ENCODE measurements around the gene RGS3. TPM values are rescaled to one million over a fixed set of nuclear protein-coding genes. Genes with fewer than 3 reads are reported as not detected.

The RGS3 gene
- polyA plus RNA-seq, 3 donors: 41.4 to 49.8 (median 45.1) TPM

GRCh38 chr9:113558632-113559502 is 95.3 kb downstream of the RGS3 start:
- DNase-seq (ENCODE audit: extremely low read depth in 1 of 11, low read depth in 9 of 11, low spot score in 4 of 11): no peak

DNA sequence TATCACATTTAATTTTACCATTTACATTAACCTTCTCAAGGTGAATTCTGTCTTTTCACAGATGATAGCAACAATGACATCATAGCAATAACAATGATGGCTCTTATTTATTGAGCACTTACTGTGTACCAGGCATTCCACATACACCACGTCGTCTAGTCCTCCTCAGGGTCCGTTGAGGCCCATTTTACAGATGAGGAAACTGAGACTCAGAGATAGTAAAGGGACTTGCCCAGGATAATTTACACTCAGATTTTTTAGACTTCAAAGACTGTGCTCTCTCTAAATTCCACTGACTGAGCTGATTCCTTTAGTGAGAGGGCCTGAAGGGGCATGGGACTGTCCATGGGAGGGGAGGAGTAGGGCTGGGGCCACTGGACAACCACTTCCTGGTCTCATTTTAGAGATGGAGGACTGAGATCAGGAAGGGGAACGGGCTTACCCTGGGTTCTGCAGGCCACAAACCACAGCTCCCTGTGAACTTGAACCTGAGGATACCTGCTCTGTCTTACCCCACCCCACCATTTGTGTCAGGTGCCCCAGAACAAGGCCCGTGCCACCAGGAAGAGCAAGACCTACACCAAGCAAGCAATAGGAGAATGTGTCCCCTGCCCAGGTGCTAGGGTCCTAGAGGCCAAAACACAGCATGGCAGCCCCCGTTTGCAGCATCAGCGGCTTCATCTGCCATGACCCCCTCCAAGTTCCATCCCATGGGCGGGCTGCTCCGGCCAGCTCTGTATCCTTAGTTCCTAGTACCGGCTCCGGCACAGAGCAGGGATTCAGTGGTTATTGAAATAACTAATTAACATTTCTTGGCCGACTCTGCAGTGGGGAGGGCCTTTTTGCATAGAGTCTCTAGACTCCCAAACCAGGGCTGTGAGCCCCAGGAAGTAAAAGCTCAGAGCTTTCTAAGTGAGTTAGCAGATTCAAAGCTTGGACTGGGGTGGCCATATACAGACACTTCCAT is 96.6 kb downstream of the RGS3 start:
- DNase-seq (ENCODE audit: extremely low read depth in 1 of 11, low read depth in 9 of 11, low spot score in 4 of 11): no peak

DNA sequence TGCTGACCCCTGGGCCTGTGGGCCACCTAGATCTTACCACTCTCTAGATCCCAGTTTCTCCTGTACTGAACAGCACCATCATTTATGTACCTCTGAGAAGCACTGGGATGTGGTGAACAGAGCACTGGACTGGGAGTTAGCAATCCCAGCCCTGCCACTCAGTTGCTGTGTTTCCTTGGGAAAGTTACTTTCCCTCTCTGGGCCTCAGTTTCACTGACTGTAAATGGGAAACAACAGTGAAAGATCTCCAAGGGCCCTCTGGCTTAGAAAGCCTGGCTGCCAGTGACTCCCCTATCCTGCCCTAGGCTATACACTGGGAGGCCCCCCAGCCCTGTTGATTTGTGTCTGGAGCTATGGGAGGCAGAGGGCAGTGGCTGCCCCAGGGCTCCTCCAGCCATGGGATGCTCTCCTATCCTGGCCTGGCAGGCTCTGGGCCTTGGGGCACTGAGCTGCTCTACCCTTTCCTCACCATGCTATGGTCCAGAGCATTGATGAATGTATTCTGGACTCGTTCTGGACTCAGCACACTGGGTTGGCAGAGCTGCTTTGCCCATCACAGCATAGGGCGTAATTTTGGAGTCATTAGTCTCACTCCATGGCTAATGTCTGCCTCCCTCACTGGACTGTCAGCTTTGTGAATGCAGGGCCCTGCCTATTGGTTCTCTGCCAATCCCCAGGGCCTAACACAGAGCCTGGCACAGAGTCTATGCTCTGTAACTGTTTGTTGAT is 99.3 kb downstream of the RGS3 start:
- no peak for DNase-seq (ENCODE audit: extremely low read depth in 1 of 11, low read depth in 9 of 11, low spot score in 4 of 11)

DNA sequence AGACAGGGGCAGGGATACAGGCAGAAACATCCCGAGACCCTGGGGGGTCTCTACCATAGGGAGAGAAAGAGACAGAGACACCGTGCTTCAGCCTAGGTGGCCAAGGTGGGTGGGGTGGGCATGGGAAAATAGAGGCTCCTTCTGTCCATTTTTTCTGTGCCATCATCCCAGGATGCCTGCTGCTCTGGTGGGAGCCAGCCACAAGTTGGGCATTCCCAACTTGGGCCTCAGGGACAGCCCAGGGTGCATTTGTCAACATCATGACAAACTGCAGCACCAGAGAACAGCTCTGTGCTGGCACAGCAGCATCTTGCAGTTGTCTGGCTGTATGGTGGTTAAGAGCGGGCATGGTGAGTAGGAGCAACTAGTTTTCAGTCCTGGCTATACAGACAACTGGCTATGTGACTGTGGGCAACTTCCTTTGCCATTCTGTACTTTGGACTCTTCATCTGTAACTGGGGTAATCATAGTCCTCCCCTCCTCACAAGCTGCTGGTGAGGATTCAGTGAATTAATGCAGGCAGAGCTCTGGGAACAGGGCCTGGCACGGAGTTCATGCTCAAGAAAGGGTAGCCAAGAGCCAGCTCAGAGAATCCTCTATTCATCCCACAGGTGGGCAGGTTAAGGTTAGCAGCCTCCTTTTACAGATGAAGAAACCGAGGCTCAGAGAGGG is 100.4 kb downstream of the RGS3 start:
- no peak for DNase-seq (ENCODE audit: extremely low read depth in 1 of 11, low read depth in 9 of 11, low spot score in 4 of 11)

DNA sequence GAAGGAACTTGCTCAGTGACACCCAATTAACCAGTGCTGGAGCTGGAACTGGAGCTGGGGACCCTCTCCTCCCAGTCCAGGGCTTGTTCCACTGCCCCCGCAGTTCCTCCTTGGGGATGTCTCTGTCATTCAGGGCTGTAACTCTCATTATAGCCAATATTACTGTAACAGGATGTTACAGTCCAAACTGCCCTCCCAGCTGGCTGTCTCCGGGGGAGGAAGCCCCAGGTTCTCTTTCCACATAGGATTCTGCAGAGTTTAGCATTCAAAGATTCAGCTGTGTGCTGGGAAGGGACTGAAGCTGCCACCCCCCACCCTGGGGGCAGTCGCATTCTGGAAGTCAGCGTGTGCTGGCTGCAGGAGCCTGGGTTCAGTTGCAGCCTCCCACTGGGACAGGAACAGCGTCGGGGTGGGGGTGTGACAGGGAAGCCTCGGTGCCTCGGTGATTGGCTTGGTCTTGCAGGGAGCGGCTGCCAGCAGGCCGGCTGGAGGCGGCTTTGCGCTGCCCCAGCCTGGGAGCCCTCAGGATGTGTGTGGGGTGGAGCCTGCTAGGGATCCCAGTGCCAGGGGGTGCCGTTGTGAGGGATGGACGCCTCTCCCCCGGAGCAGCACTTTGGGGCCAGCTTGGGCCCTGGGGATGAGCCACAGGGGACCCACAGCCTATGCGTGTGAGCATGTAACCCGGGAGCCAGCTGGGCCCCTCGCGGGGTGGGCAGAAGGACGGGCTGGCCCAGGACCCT is 101.1 kb downstream of the RGS3 start:
- no peak for DNase-seq (ENCODE audit: extremely low read depth in 1 of 11, low read depth in 9 of 11, low spot score in 4 of 11)

DNA sequence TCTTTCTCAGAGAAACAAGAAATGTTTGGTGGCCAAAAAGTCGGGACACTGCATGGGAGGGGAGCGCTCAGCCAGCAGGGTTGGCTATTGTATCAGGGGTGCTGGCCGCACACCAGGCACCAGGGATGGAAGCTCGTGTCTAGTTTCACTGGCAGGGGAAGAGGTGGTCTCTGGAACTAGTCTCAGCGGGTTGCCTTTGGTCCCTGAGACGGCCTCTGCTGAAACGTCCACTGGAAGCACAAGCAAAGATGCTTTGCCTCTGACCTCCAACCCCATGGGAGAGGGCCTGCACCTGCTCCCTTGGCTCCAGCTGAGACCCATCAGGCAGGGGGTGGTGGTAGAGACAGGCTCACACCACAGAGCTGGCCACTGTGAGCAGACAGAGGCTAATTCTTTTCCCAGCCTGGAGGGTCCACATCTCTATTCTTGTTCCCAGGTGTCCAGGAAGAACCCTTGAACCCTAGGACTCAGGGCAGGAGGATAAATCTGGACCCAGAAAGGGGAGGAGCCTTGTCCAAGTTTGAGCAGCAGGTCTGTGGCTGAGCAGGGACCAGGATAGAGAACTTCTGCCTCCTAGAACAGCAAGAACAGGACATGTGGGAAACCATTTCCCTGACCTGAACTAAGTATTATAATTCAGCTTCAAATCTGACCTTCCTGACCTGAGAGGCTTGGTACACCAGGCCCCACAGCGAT is 102.6 kb downstream of the RGS3 start:
- DNase-seq (ENCODE audit: extremely low read depth in 1 of 11, low read depth in 9 of 11, low spot score in 4 of 11): no peak

GRCh38 chr9:113566712-113567071 is 103.2 kb downstream of the RGS3 start:
- no peak for DNase-seq (ENCODE audit: extremely low read depth in 1 of 11, low read depth in 9 of 11, low spot score in 4 of 11)

DNA sequence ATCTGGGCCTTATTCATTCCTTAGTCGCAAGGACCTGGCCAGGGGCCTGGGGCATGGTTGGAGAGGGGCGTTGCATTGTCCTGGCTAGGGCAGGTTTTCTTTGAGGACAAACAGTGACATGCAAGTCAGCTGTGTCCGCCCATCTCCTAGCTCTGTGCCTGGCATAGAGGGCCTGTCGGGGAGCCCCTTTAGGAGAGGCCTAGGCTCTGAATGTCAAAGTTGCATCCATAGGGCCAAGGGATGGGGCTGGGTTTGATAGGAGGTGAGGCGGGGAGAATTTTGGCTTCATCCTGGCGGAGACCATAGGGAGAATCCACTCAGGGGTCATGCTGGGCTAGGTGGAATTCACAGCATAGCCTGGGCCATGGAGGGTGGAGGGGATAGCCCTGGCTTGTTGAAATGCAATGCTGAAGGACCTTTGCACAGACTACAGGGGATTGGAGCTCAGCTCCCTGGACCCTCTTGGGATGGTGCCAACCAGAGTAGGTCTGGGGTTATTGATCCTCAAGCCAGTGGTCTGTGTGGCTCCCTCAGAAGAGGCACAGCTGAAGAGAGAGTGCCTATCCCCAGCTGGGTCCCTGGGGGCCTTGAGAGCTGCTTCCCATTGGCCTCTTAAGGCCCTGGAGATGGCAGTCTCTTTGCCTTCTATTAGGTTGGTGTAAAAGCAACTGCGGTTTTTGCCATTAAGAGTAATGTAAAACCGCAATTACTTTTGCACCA is 104.0 kb downstream of the RGS3 start:
- DNase-seq (ENCODE audit: extremely low read depth in 1 of 11, low read depth in 9 of 11, low spot score in 4 of 11): no peak

- DNase-seq (ENCODE audit: extremely low read depth in 1 of 11, low read depth in 9 of 11, low spot score in 4 of 11): no peak
These were observed 104.5 kb downstream of the RGS3 start for GRCh38 chr9:113568081-113568435.

GRCh38 chr9:113568571-113569321 is 105.2 kb downstream of the RGS3 start:
- no peak for DNase-seq (ENCODE audit: extremely low read depth in 1 of 11, low read depth in 9 of 11, low spot score in 4 of 11)

DNA sequence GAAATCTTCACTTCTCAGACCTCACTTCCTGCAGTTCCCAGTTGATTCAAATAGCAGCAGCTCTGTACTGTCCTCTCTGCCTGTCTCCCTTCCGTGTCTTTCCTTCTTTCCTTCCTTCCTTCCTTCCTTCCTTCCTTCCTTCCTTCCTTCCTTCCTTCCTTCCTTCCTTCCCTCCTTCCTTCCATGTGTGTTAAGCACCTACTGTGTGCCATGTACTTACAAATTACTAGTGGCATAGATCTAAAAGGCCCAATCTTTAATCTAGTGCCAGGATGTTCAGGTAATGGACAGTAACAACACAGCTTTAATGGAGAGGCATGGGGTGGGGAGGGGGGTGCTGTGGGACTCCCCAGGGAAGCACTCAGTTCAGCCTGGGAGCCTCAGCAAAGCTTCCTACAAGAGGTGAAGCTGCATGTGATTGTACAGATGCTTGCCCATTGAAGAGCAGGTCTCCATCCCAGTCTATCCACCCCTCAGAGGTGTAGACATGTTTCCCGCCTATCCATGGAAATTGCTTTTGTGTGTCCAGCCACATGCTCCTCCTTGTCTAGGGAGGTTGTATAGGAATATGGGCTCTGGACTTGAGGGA is 106.0 kb downstream of the RGS3 start:
- DNase-seq (ENCODE audit: extremely low read depth in 1 of 11, low read depth in 9 of 11, low spot score in 4 of 11): no peak

GRCh38 chr9:113570106-113570505 is 106.6 kb downstream of the RGS3 start:
- DNase-seq (ENCODE audit: extremely low read depth in 1 of 11, low read depth in 9 of 11, low spot score in 4 of 11): no peak

- no peak for DNase-seq (ENCODE audit: extremely low read depth in 1 of 11, low read depth in 9 of 11, low spot score in 4 of 11)
These were observed 107.5 kb downstream of the RGS3 start for GRCh38 chr9:113570749-113571711.

- no peak for DNase-seq (ENCODE audit: extremely low read depth in 1 of 11, low read depth in 9 of 11, low spot score in 4 of 11)
These were observed 108.7 kb downstream of the RGS3 start for GRCh38 chr9:113572076-113572861.
